K562 (cell line): ENCODE data around the gene XRN2. TPM values are rescaled to one million over a fixed set of nuclear protein-coding genes. Genes with fewer than 3 reads are reported as not detected.

Source experiments
- ATAC-seq: fragments of 200-7000 bp; cut with Tn5 transposase; 3 replicates; pipeline ENCODE4 v1.9.1; 2020; ENCODE audit warnings: moderate library complexity
- BruUV-seq: library from RNA; stranded (reverse); fragments of 400-500 nt; replicated peaks from 2 replicates; lab custom pipeline; 2021; lab: Mats Ljungman, UMichigan
- CTCF ChIA-PET: fragments of 300-600 bp; formaldehyde crosslinking; extraction: SDS; loops from one replicate; lab custom pipeline; 2021; ENCODE audit warnings: low intra/inter-chr PET ratio; lab: Yijun Ruan, JAX
- POLR2A ChIA-PET: fragments of 300-600, 350-650 bp; sonication (Branson Sonifier 250); formaldehyde crosslinking; extraction: SDS; loops from one replicate; lab custom pipeline; 2021; ENCODE audit warnings: antibody characterized with exemption, inconsistent platforms; lab: Yijun Ruan, JAX
- DNase-seq, 4 experiments: peaks; one replicate each; pipeline versions ENCODE4 v3.0.0 to v3.0.0-alpha.2; 2011 to 2018; ENCODE audit warnings: low spot score in 3 of 4, mixed read lengths in 3 of 4; ENCODE audit errors: extremely low read depth in 1 of 4
- FAIRE-seq: peaks from 2 replicates; lab custom pipeline; 2011; peaks lifted over from hg19 to GRCh38; lab: Jason Lieb, UNC
- H2AFZ ChIP-seq: 2 replicates; pipeline ENCODE4 v1.6.0; 2011; ENCODE audit warnings: low read depth, low read length, control low read depth, inconsistent platforms
- H3K27ac ChIP-seq: fragments of 200-600 bp; 3 replicates; pipeline ENCODE4 v1.8.0; 2011; ENCODE audit warnings: low read depth, mild to moderate bottlenecking, control low read depth, inconsistent platforms, low read length, moderate library complexity, mixed read lengths; ENCODE audit errors: extremely low read depth
- H3K27me3 ChIP-seq, 2 experiments: fragments of 300-600 bp in 1 of 2; 2 replicates in 1 of 2; 3 replicates in 1 of 2; pipeline versions ENCODE4 v1.6.0 to v1.8.0; 2011; ENCODE audit warnings: inconsistent platforms in 2 of 2, low read length in 2 of 2, mild to moderate bottlenecking in 1 of 2, mixed read lengths in 1 of 2, moderate library complexity in 1 of 2; ENCODE audit not compliant: control insufficient read depth in 2 of 2, insufficient read depth in 2 of 2
- H3K36me3 ChIP-seq: fragments of 300-600 bp; 3 replicates; pipeline ENCODE4 v1.8.0; 2011; ENCODE audit warnings: mild to moderate bottlenecking, low read length, inconsistent platforms; ENCODE audit not compliant: control insufficient read depth, insufficient read depth
- H3K4me1 ChIP-seq, 2 experiments: fragments of 200-600 bp in 1 of 2; replicated peaks in 1 of 2; 2 replicates in 1 of 2; 3 replicates in 1 of 2; pipeline versions ENCODE4 v1.5.1 to v1.8.0; 2011; ENCODE audit warnings: inconsistent platforms in 2 of 2, low read length in 2 of 2, mild to moderate bottlenecking in 1 of 2, mixed read lengths in 1 of 2, moderate library complexity in 1 of 2; ENCODE audit not compliant: control insufficient read depth in 2 of 2, insufficient read depth in 2 of 2
- H3K4me2 ChIP-seq: 2 replicates; pipeline ENCODE4 v1.6.1; 2011; ENCODE audit warnings: low read length, control low read depth, inconsistent platforms, mixed read lengths; ENCODE audit not compliant: insufficient read depth
- H3K4me3 ChIP-seq: fragments of 200-600 bp; sonication (generic), shearing (Covaris generic); 2 replicates; pipeline ENCODE4 v1.5.1; 2016; ENCODE audit warnings: control low read depth, inconsistent platforms
- H3K79me2 ChIP-seq: fragments of 200-600 bp; 3 replicates; pipeline ENCODE4 v1.8.0; 2011; ENCODE audit warnings: low read length, inconsistent platforms; ENCODE audit not compliant: control insufficient read depth, insufficient read depth
- H3K9ac ChIP-seq, 2 experiments: 2 replicates each; pipeline versions ENCODE4 v1.6.0 to v1.6.1; 2011; ENCODE audit warnings: low read depth in 2 of 2, low read length in 2 of 2, control low read depth in 1 of 2, inconsistent platforms in 1 of 2, mild to moderate bottlenecking in 1 of 2, mixed read lengths in 1 of 2; ENCODE audit not compliant: insufficient read depth in 1 of 2
- H3K9me1 ChIP-seq: one replicate; pipeline ENCODE4 v1.6.0; 2011; ENCODE audit warnings: inconsistent platforms, mild to moderate bottlenecking, low read length, moderate library complexity; ENCODE audit not compliant: control insufficient read depth, insufficient read depth
- H3K9me3 ChIP-seq: replicated peaks from 2 replicates; pipeline ENCODE4 v1.5.1; 2011; ENCODE audit warnings: low read depth, low read length, inconsistent platforms; ENCODE audit not compliant: control insufficient read depth, insufficient read depth
- H4K20me1 ChIP-seq: replicated peaks from 2 replicates; pipeline ENCODE4 v1.6.1; 2011; ENCODE audit warnings: low read length, inconsistent platforms, mixed read lengths; ENCODE audit not compliant: control insufficient read depth, insufficient read depth
- ELK1 ChIP-seq: sonication (generic); formaldehyde crosslinking; IDR thresholded peaks from 2 replicates; pipeline ENCODE4 v1.8.1; 2022; ENCODE audit warnings: missing genetic modification reagents
- IRF1 ChIP-seq: sonication (generic); formaldehyde crosslinking; IDR thresholded peaks from 2 replicates; pipeline ENCODE4 v1.8.0; 2022; ENCODE audit warnings: missing genetic modification reagents, mild to moderate bottlenecking, borderline replicate concordance
- JUN ChIP-seq, 2 experiments: sonication (generic) in 1 of 2; formaldehyde crosslinking in 1 of 2; IDR thresholded peaks; 2 replicates each; pipeline versions ENCODE4 v1.6.1 to v1.8.0; 2012 to 2022; ENCODE audit warnings: borderline replicate concordance in 2 of 2, mild to moderate bottlenecking in 2 of 2, improper control_type of control experiment in 1 of 2, low read depth in 1 of 2, low read length in 1 of 2, missing genetic modification reagents in 1 of 2
- KLF1 ChIP-seq: fragments of 450-650 bp; IDR thresholded peaks from 2 replicates; pipeline ENCODE4 v1.6.1; 2016; ENCODE audit warnings: missing genetic modification characterization, missing compliant biosample characterization
- L3MBTL2 ChIP-seq: fragments of 450-650 bp; IDR thresholded peaks from 2 replicates; pipeline ENCODE4 v1.6.1; 2016; ENCODE audit warnings: mild to moderate bottlenecking, moderate library complexity
- MTA2 ChIP-seq: fragments of 450-650 bp; IDR thresholded peaks from 2 replicates; pipeline ENCODE4 v1.6.1; 2016; ENCODE audit warnings: low read depth
- RCOR1 ChIP-seq, 2 experiments: IDR thresholded peaks; 2 replicates each; pipeline ENCODE4 v1.6.1; 2012; ENCODE audit warnings: low read depth in 2 of 2, low read length in 2 of 2, borderline replicate concordance in 1 of 2, improper control_type of control experiment in 1 of 2
- RERE ChIP-seq: sonication (generic); formaldehyde crosslinking; IDR thresholded peaks from 2 replicates; pipeline ENCODE4 v1.8.0; 2023; ENCODE audit warnings: missing genetic modification reagents, mild to moderate bottlenecking, borderline replicate concordance
- XRCC4 ChIP-seq: IDR thresholded peaks from one replicate; pipeline ENCODE4 v1.6.1; 2011; ENCODE audit not compliant: insufficient read depth, insufficient read length; ENCODE audit errors: extremely low read depth
- ZBTB17 ChIP-seq: fragments of 450-650 bp; formaldehyde crosslinking; IDR thresholded peaks from 2 replicates; pipeline ENCODE4 v1.4.0; 2020; ENCODE audit warnings: mild to moderate bottlenecking
- ZNF785 ChIP-seq: fragments of 250-450 bp; sonication (Bioruptor Pico); IDR thresholded peaks from 2 replicates; pipeline ENCODE4 v1.4.0; 2020; ENCODE audit warnings: mild to moderate bottlenecking
- in situ Hi-C: fragments of 300-500 bp; cut with MboI; formaldehyde crosslinking; loops from 4 replicates; pipeline ENCODE4 v1.15.0; 2018; ENCODE audit warnings: inconsistent platforms, mixed read lengths
- intact Hi-C: fragments of 100-400 bp; cut with micrococcal nuclease; formaldehyde crosslinking; loops from 2 replicates; pipeline ENCODE4 v1.14.2; 2022
- polyA plus RNA-seq, 8 experiments: library from polyadenylated mRNA; depleted of rRNA in 4 of 8; stranded (reverse) in 5 of 8; unstranded in 3 of 8; fragments of >200 nt; fragmentation: Nextera tagmentation in 2 of 8; fragmentation: Illumina TruSeq in 1 of 8; extraction: Ambion mirVana in 2 of 8; extraction: Trizol in 1 of 8; gene quantifications; 2 replicates each; pipeline versions ENCODE4 v1.2.1 to v1.2.3, GENCODE V29; 2011 to 2014; ENCODE audit warnings: inconsistent platforms in 1 of 8, missing spikeins in 1 of 8
- total RNA-seq, 7 experiments: library from RNA; depleted of rRNA in 6 of 7; stranded (reverse); fragments of >200 nt in 6 of 7; fragmentation: Illumina TruSeq in 2 of 7; extraction: Trizol in 2 of 7; gene quantifications; 2 replicates each; pipeline versions ENCODE4 v1.2.1 to v1.2.3, GENCODE V29; 2011 to 2021; ENCODE audit warnings: low replicate concordance in 1 of 7
- TF ChIP-seq, protein P1 (sequence below): fragments of 250-450 bp; sonication (Bioruptor Pico); IDR thresholded peaks from 2 replicates; pipeline ENCODE4 v1.8.0; 2022; ENCODE audit warnings: moderate library complexity, mild to moderate bottlenecking, inconsistent platforms

XRN2 gene
- total and polyA plus RNA-seq, 9 of the 15 experiments (the other 6 are each of a cell fraction or from before 2014, with no cell fraction given) = 41.8 to 67.3 (median 51.4) TPM

GRCh38 chr20:21356386-21356785 is 53.3 kb downstream of the XRN2 start:
- Histone ChIP-seq H3K4me1 (no peaks in the 10 kb centered on the region), H3K4me2 (no peak overlapping the region), H4K20me1 (no peaks in the 10 kb centered on the region), H3K79me2 (no peaks in the 10 kb centered on the region; the same call in 2 of the 3 replicates), H3K9me3 (no peaks in the 10 kb centered on the region), H3K4me3 (no peak overlapping the region), H3K9ac (no peak overlapping the region), H2AFZ (no peak overlapping the region), H3K9me1 (no peaks in the 10 kb centered on the region), H3K27me3 (no peaks in the 10 kb centered on the region), H3K36me3 (peaks cover 58% of the 10 kb centered on the region), H3K27ac (no peak overlapping the region)
- DNase-seq (no peak), FAIRE-seq (no peak), ATAC-seq (no peak)
- no TSS peak for BruUV-seq
- ChIA-PET POLR2A (interaction anchor here (0.5 to 0.7 kb wide), 2 partner anchors 18 to 38 kb away, joined by 3 read pairs; no protein-coding TSS in a partner anchor), CTCF (no interaction called here)
- intact Hi-C loops = no loop called here
- in situ Hi-C loops = no loop called here
- TF ChIP-seq IRF1 (no peak), RCOR1 (IDR thresholded peaks at IDR 0.05; ENCODE audit: borderline replicate concordance in 1 of 2, low read depth in 2 of 2, low read length in 2 of 2) (no peak), KLF1 (tag) (no peak), RERE (CRISPR knock-in tag) (no peak), JUN (IDR thresholded peaks at IDR 0.05; ENCODE audit: borderline replicate concordance, low read depth, low read length) (no peak), JUN (CRISPR knock-in tag; IDR thresholded peaks at IDR 0.05; ENCODE audit: borderline replicate concordance) (no peak), ZBTB17 (CRISPR knock-in tag) (no peak), MTA2 (no peak), ELK1 (CRISPR knock-in tag) (no peak), XRCC4 (no peak), ZNF785 (CRISPR knock-in tag) (no peak), L3MBTL2 (no peak)
- TF ChIP-seq, protein P1, sequence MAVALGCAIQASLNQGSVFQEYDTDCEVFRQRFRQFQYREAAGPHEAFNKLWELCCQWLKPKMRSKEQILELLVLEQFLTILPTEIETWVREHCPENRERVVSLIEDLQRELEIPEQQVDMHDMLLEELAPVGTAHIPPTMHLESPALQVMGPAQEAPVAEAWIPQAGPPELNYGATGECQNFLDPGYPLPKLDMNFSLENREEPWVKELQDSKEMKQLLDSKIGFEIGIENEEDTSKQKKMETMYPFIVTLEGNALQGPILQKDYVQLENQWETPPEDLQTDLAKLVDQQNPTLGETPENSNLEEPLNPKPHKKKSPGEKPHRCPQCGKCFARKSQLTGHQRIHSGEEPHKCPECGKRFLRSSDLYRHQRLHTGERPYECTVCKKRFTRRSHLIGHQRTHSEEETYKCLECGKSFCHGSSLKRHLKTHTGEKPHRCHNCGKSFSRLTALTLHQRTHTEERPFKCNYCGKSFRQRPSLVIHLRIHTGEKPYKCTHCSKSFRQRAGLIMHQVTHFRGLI (CRISPR knock-in tag) = no peak
